HUES48 (cell line): ENCODE results near the gene TECPR2.

Source experiments
- H3K27ac ChIP-seq: one replicate; pipeline ENCODE4 v1.7.0; 2013; ENCODE audit warnings: low read depth, low read length, inconsistent platforms
- H3K27me3 ChIP-seq: 2 replicates; pipeline ENCODE4 v1.6.1; 2013; ENCODE audit warnings: mild to moderate bottlenecking, low read length; ENCODE audit not compliant: control insufficient read depth, insufficient read depth
- H3K36me3 ChIP-seq: 2 replicates; pipeline ENCODE4 v1.6.1; 2013; ENCODE audit warnings: low read length; ENCODE audit not compliant: control insufficient read depth, insufficient read depth
- H3K4me1 ChIP-seq: 2 replicates; pipeline ENCODE4 v1.6.1; 2013; ENCODE audit warnings: mild to moderate bottlenecking, low read length; ENCODE audit not compliant: control insufficient read depth, insufficient read depth
- H3K4me3 ChIP-seq: 2 replicates; pipeline ENCODE4 v1.5.1; 2013; ENCODE audit warnings: mild to moderate bottlenecking, low read depth, low read length
- H3K9ac ChIP-seq: 2 replicates; pipeline ENCODE4 v1.6.1; 2013; ENCODE audit warnings: mild to moderate bottlenecking, low read depth, low read length, moderate library complexity
- H3K9me3 ChIP-seq: 2 replicates; pipeline ENCODE4 v1.6.1; 2013; ENCODE audit warnings: low read length; ENCODE audit not compliant: control insufficient read depth, insufficient read depth

Gene TECPR2

GRCh38 chr14:102378830-102379229 is 16.1 kb downstream of the TECPR2 start:
- no peaks in the 10 kb centered on the region for H3K9me3 ChIP-seq

GRCh38 chr14:102387086-102387485 is 24.3 kb downstream of the TECPR2 start:
- Histone ChIP-seq H3K27me3 (no peaks in the 10 kb centered on the region), H3K9me3 (no peaks in the 10 kb centered on the region), H3K27ac (no peak overlapping the region), H3K9ac (no peak overlapping the region), H3K4me3 (no peak overlapping the region), H3K4me1 (no peaks in the 10 kb centered on the region), H3K36me3 (no peaks in the 10 kb centered on the region)

More at GRCh38 chr14:102378830-102379229, 16.1 kb downstream of the TECPR2 start:
- Histone ChIP-seq H3K36me3 (peaks cover 18% of the 10 kb centered on the region), H3K27me3 (no peaks in the 10 kb centered on the region), H3K9ac (no peak overlapping the region), H3K4me1 (no peaks in the 10 kb centered on the region), H3K4me3 (no peak overlapping the region), H3K27ac (no peak overlapping the region)

- Histone ChIP-seq H3K27me3 (no peaks in the 10 kb centered on the region), H3K9me3 (no peaks in the 10 kb centered on the region), H3K27ac (no peak overlapping the region), H3K9ac (no peak overlapping the region), H3K4me1 (no peaks in the 10 kb centered on the region), H3K36me3 (no peaks in the 10 kb centered on the region), H3K4me3 (no peak overlapping the region)
Observed at GRCh38 chr14:102389246-102389645, 26.5 kb downstream of the TECPR2 start.

GRCh38 chr14:102390064-102390855 is 27.5 kb downstream of the TECPR2 start:
- H3K4me1 ChIP-seq, result peaks cover 9% of the 10 kb centered on the region
- no peak overlapping the region for H3K9ac ChIP-seq
- H3K27ac ChIP-seq, result no peak overlapping the region
- no peaks in the 10 kb centered on the region for H3K9me3 ChIP-seq
- H3K27me3 ChIP-seq, result no peaks in the 10 kb centered on the region
- no peaks in the 10 kb centered on the region for H3K36me3 ChIP-seq
- no peak overlapping the region for H3K4me3 ChIP-seq

GRCh38 chr14:102392506-102392905 is 29.8 kb downstream of the TECPR2 start:
- no peaks in the 10 kb centered on the region for H3K9me3 ChIP-seq
- no peaks in the 10 kb centered on the region for H3K27me3 ChIP-seq
- H3K4me1 ChIP-seq, result peaks cover 14% of the 10 kb centered on the region
- H3K27ac ChIP-seq, result no peak overlapping the region
- no peak overlapping the region for H3K4me3 ChIP-seq
- H3K36me3 ChIP-seq, result no peaks in the 10 kb centered on the region
- no peak overlapping the region for H3K9ac ChIP-seq

- Histone ChIP-seq H3K36me3 (no peaks in the 10 kb centered on the region), H3K4me1 (peaks cover 14% of the 10 kb centered on the region), H3K9me3 (no peaks in the 10 kb centered on the region; the same call in 1 of the 2 replicates), H3K27me3 (no peaks in the 10 kb centered on the region), H3K27ac (peak overlapping the region; percentile 54), H3K4me3 (no peak overlapping the region), H3K9ac (0 out of 2 replicates have a peak overlapping the region, but pooled peaks have one; percentile 4)
Observed at GRCh38 chr14:102394717-102395375, 32.1 kb downstream of the TECPR2 start.

GRCh38 chr14:102396521-102396920 is 33.8 kb downstream of the TECPR2 start:
- Histone ChIP-seq H3K4me3 (no peak overlapping the region), H3K27me3 (no peaks in the 10 kb centered on the region), H3K4me1 (peaks cover 14% of the 10 kb centered on the region), H3K9me3 (no peaks in the 10 kb centered on the region; the same call in 1 of the 2 replicates), H3K9ac (no peak overlapping the region), H3K27ac (no peak overlapping the region), H3K36me3 (no peaks in the 10 kb centered on the region; the same call in 1 of the 2 replicates)

- H3K9ac ChIP-seq, result no peak overlapping the region
- H3K4me1 ChIP-seq, result no peaks in the 10 kb centered on the region
- H3K36me3 ChIP-seq, result no peaks in the 10 kb centered on the region; the same call in 1 of the 2 replicates
- no peaks in the 10 kb centered on the region for H3K27me3 ChIP-seq
- H3K4me3 ChIP-seq, result no peak overlapping the region
- no peak overlapping the region for H3K27ac ChIP-seq
- H3K9me3 ChIP-seq, result peaks cover 7% of the 10 kb centered on the region; the same call in 1 of the 2 replicates
Observed at GRCh38 chr14:102403028-102403427, 40.3 kb downstream of the TECPR2 start.

GRCh38 chr14:102407258-102407657 is 44.5 kb downstream of the TECPR2 start:
- Histone ChIP-seq H3K4me3 (no peak overlapping the region), H3K36me3 (0 out of 2 replicates have a peak, but pooled peaks cover 3% of the 10 kb centered on the region), H3K9ac (no peak overlapping the region), H3K27me3 (no peaks in the 10 kb centered on the region), H3K4me1 (peaks cover 10% of the 10 kb centered on the region), H3K27ac (no peak overlapping the region), H3K9me3 (peaks cover 7% of the 10 kb centered on the region; the same call in 1 of the 2 replicates)

GRCh38 chr14:102408724-102409123 is 46.0 kb downstream of the TECPR2 start:
- Histone ChIP-seq H3K9me3 (no peaks in the 10 kb centered on the region), H3K9ac (no peak overlapping the region), H3K4me3 (no peak overlapping the region), H3K27me3 (no peaks in the 10 kb centered on the region), H3K27ac (no peak overlapping the region), H3K36me3 (0 out of 2 replicates have a peak, but pooled peaks cover 3% of the 10 kb centered on the region), H3K4me1 (peaks cover 13% of the 10 kb centered on the region)

GRCh38 chr14:102415671-102416070 is 52.9 kb downstream of the TECPR2 start:
- Histone ChIP-seq H3K27ac (no peak overlapping the region), H3K9me3 (no peaks in the 10 kb centered on the region), H3K9ac (no peak overlapping the region), H3K4me3 (no peak overlapping the region), H3K27me3 (no peaks in the 10 kb centered on the region), H3K36me3 (no peaks in the 10 kb centered on the region), H3K4me1 (peaks cover 11% of the 10 kb centered on the region)
